SK-N-SH (cell line): ENCODE data around the gene RADIL. TPM values are rescaled to one million over a fixed set of nuclear protein-coding genes. Genes with fewer than 3 reads are reported as not detected.
A peak's percentile ranks its signal among the peaks of the same experiment; 100 is the strongest.

Experiments
- CTCF ChIA-PET: fragments of 300-600, 350-600 bp; formaldehyde crosslinking; extraction: SDS; loops from one replicate; lab custom pipeline; 2021; lab: Yijun Ruan, JAX
- POLR2A ChIA-PET: fragments of 350-600 bp; sonication (Branson Sonifier 250); formaldehyde crosslinking; extraction: SDS; loops from one replicate; lab custom pipeline; 2020; ENCODE audit warnings: antibody characterized with exemption, inconsistent platforms; lab: Yijun Ruan, JAX
- DNase-seq: peaks from one replicate; pipeline ENCODE4 v3.0.0; 2012
- H2AFZ ChIP-seq: fragments of 200-600 bp; sonication (generic); 2 replicates; pipeline ENCODE4 v1.8.1; 2016; ENCODE audit warnings: antibody characterized with exemption, mild to moderate bottlenecking, low read depth
- H3F3A ChIP-seq: fragments of 200-600 bp; sonication (generic); replicated peaks from 2 replicates; pipeline ENCODE3; 2016; ENCODE audit warnings: antibody characterized with exemption, mild to moderate bottlenecking; ENCODE audit not compliant: insufficient read depth
- H3K27ac ChIP-seq, 2 experiments: fragments of 200-500 bp in 1 of 2; fragments of 200-600 bp in 1 of 2; sonication (Bioruptor generic) in 1 of 2; sonication (generic), shearing (Covaris generic) in 1 of 2; 2 replicates each; pipeline versions ENCODE4 v1.5.1 to v1.6.1; 2014 to 2016; ENCODE audit warnings: low read depth in 2 of 2, inconsistent platforms in 1 of 2, low read length in 1 of 2, mild to moderate bottlenecking in 1 of 2, mixed read lengths in 1 of 2
- H3K27me3 ChIP-seq: fragments of 200-600 bp; sonication (generic), shearing (Covaris generic); 2 replicates; pipeline ENCODE4 v1.6.1; 2016; ENCODE audit warnings: mixed run types; ENCODE audit not compliant: insufficient read depth
- H3K36me3 ChIP-seq, 2 experiments: fragments of 200-500 bp in 1 of 2; fragments of 200-600 bp in 1 of 2; sonication (Bioruptor generic) in 1 of 2; sonication (generic) in 1 of 2; replicated peaks in 1 of 2; 2 replicates each; pipeline versions ENCODE3 to v1.5.1; 2014 to 2016; ENCODE audit warnings: low read length in 1 of 2, mild to moderate bottlenecking in 1 of 2; ENCODE audit not compliant: insufficient read depth in 2 of 2, control insufficient read depth in 1 of 2
- H3K4me1 ChIP-seq, 2 experiments: fragments of 200-500 bp in 1 of 2; fragments of 200-600 bp in 1 of 2; sonication (Bioruptor generic) in 1 of 2; sonication (generic), shearing (Covaris generic) in 1 of 2; 2 replicates each; pipeline versions ENCODE4 v1.5.1 to v1.6.1; 2014 to 2016; ENCODE audit warnings: low read depth in 1 of 2, low read length in 1 of 2, mixed run types in 1 of 2; ENCODE audit not compliant: insufficient read depth in 2 of 2, control insufficient read depth in 1 of 2
- H3K4me2 ChIP-seq: fragments of 200-600 bp; sonication (generic), shearing (Covaris generic); 2 replicates; pipeline ENCODE4 v1.6.1; 2017; ENCODE audit warnings: mixed run types
- H3K4me3 ChIP-seq, 2 experiments: fragments of 200-500 bp in 1 of 2; fragments of 200-600 bp in 1 of 2; sonication (Bioruptor generic) in 1 of 2; sonication (generic), shearing (Covaris generic) in 1 of 2; 2 replicates each; pipeline versions ENCODE4 v1.5.1 to v1.8.1; 2014 to 2016; ENCODE audit warnings: low read depth in 2 of 2, inconsistent platforms in 1 of 2, low read length in 1 of 2, mild to moderate bottlenecking in 1 of 2, mixed read lengths in 1 of 2, moderate library complexity in 1 of 2
- H3K79me2 ChIP-seq: fragments of 200-600 bp; sonication (generic); 2 replicates; pipeline ENCODE4 v1.8.1; 2017; ENCODE audit warnings: mild to moderate bottlenecking; ENCODE audit not compliant: insufficient read depth
- H3K9ac ChIP-seq: fragments of 200-600 bp; sonication (generic); 2 replicates; pipeline ENCODE4 v1.6.1; 2017; ENCODE audit warnings: mixed run types
- H3K9me2 ChIP-seq: fragments of 200-600 bp; sonication (generic); 2 replicates; pipeline ENCODE4 v1.6.1; 2017; ENCODE audit warnings: mixed run types
- H3K9me3 ChIP-seq: fragments of 200-600 bp; sonication (generic); 2 replicates; pipeline ENCODE4 v1.6.1; 2017; ENCODE audit warnings: mixed run types, mild to moderate bottlenecking, moderate library complexity
- H4K20me1 ChIP-seq: fragments of 200-600 bp; sonication (generic); 2 replicates; pipeline ENCODE4 v1.6.1; 2017; ENCODE audit warnings: mild to moderate bottlenecking, mixed run types; ENCODE audit not compliant: insufficient read depth
- ELF1 ChIP-seq: IDR thresholded peaks from 2 replicates; pipeline ENCODE4 v1.4.0; 2012
- FOSL2 ChIP-seq: IDR thresholded peaks from 2 replicates; pipeline ENCODE4 v1.4.0; 2012; ENCODE audit warnings: low read depth, mild to moderate bottlenecking, moderate library complexity, borderline replicate concordance
- FOXM1 ChIP-seq: IDR thresholded peaks from 2 replicates; pipeline ENCODE4 v1.4.0; 2012; ENCODE audit warnings: low read depth, mild to moderate bottlenecking
- GABPA ChIP-seq: IDR thresholded peaks from 2 replicates; pipeline ENCODE4 v1.4.0; 2012; ENCODE audit warnings: low read depth, mild to moderate bottlenecking
- GATA2 ChIP-seq: sonication (generic); formaldehyde crosslinking; IDR thresholded peaks from 2 replicates; pipeline ENCODE4 v1.5.0; 2020; ENCODE audit warnings: mild to moderate bottlenecking, missing genetic modification reagents
- IRF3 ChIP-seq: fragments of 150-350 bp; IDR thresholded peaks from 2 replicates; pipeline ENCODE4 v1.6.1; 2016; ENCODE audit warnings: mild to moderate bottlenecking, low read depth, low read length
- MAX ChIP-seq: IDR thresholded peaks from 2 replicates; pipeline ENCODE4 v1.4.0; 2012; ENCODE audit warnings: low read depth
- MEF2A ChIP-seq: IDR thresholded peaks from 2 replicates; pipeline ENCODE4 v1.4.0; 2012; ENCODE audit warnings: low read depth, borderline replicate concordance
- MXI1 ChIP-seq: IDR thresholded peaks from 2 replicates; pipeline ENCODE4 v1.6.1; 2012; ENCODE audit warnings: mild to moderate bottlenecking, low read depth, low read length, improper control_type of control experiment
- NFIC ChIP-seq: IDR thresholded peaks from 2 replicates; pipeline ENCODE4 v1.4.0; 2012; ENCODE audit warnings: borderline replicate concordance
- NRF1 ChIP-seq: IDR thresholded peaks from 2 replicates; pipeline ENCODE4 v1.6.1; 2012; ENCODE audit warnings: low read depth, mild to moderate bottlenecking, low read length
- POLR2AphosphoS5 ChIP-seq: IDR thresholded peaks from 2 replicates; pipeline ENCODE4 v1.6.1; 2012; ENCODE audit warnings: low read depth, low read length
- RAD21 ChIP-seq: IDR thresholded peaks from 2 replicates; pipeline ENCODE4 v1.6.1; 2012; ENCODE audit warnings: mild to moderate bottlenecking, low read length
- REST ChIP-seq: IDR thresholded peaks from 2 replicates; pipeline ENCODE4 v1.6.1; 2012; ENCODE audit warnings: mild to moderate bottlenecking, low read depth, low read length, moderate library complexity
- SIN3A ChIP-seq: IDR thresholded peaks from 2 replicates; pipeline ENCODE4 v1.6.1; 2012; ENCODE audit warnings: low read depth, mild to moderate bottlenecking, low read length, moderate library complexity, borderline replicate concordance
- TAF1 ChIP-seq: IDR thresholded peaks from 2 replicates; pipeline ENCODE4 v1.6.1; 2012; ENCODE audit warnings: low read depth, mild to moderate bottlenecking, low read length, moderate library complexity, borderline replicate concordance
- TCF12 ChIP-seq: IDR thresholded peaks from 2 replicates; pipeline ENCODE4 v1.4.0; 2012
- USF1 ChIP-seq: IDR thresholded peaks from 2 replicates; pipeline ENCODE4 v1.4.0; 2012; ENCODE audit warnings: low read depth, borderline replicate concordance
- ZBTB33 ChIP-seq: IDR thresholded peaks from 2 replicates; pipeline ENCODE4 v1.4.0; 2012; ENCODE audit warnings: low read depth, borderline replicate concordance
- WGBS: methylation state at CpG from one replicate; pipeline ENCODE4 v1.1.6; 2017; ENCODE audit warnings: low lambda C conversion rate; 5-methylcytosine and 5-hydroxymethylcytosine counted together
- polyA plus RNA-seq, 3 experiments: library from polyadenylated mRNA; depleted of rRNA; stranded (reverse); fragments of >200 nt; gene quantifications; 2 replicates each; pipeline ENCODE4 v1.2.3, GENCODE V29; 2012

The RADIL gene
- polyA plus RNA-seq, 1 of the 3 experiments (the other 2 are of a cell fraction), result 4.3 TPM

- H3K27ac ChIP-seq, result peak overlapping the region; percentile 89 to 97
- peak overlapping the region; percentile 93 for H3K4me2 ChIP-seq
- ChIA-PET CTCF (interaction anchor here (0.6 to 21.4 kb wide), 49 partner anchors 9 to 1076 kb away, joined by 3 to 645 read pairs (median 5); partner anchors contain the start of genes AP5Z1 and PAPOLB), POLR2A (interaction anchor here (1.1 to 2.5 kb wide), 11 partner anchors 10 to 294 kb away, joined by 3 to 30 read pairs (median 8); partner anchors contain the start of gene AP5Z1)
- no peak for TF ChIP-seq NFIC
- no peak for TF ChIP-seq TAF1
- TF ChIP-seq MXI1, result no peak
- TF ChIP-seq POLR2AphosphoS5, result no peak
- TF ChIP-seq FOXM1, result no peak
- no peak for TF ChIP-seq MAX
- no peak for TF ChIP-seq SIN3A
- TF ChIP-seq GABPA, result no peak
- no peak for DNase-seq
- no peaks in the 10 kb centered on the region for H3K27me3 ChIP-seq
- no peaks in the 10 kb centered on the region for H3K9me3 ChIP-seq
- H2AFZ ChIP-seq, result peak overlapping the region; percentile 92
- no peaks in the 10 kb centered on the region for H3K9me2 ChIP-seq
- peaks cover 5 to 32% of the 10 kb centered on the region in 2 experiments; a peak in 1 of 4 replicates for H3K4me1 ChIP-seq
- no peaks in the 10 kb centered on the region for H3K36me3 ChIP-seq
- H4K20me1 ChIP-seq, result no peaks in the 10 kb centered on the region
- WGBS, result 3% methylated on average over 22 of the region's 36 CpGs
- peak overlapping the region; percentile 69 for H3K9ac ChIP-seq
- H3F3A ChIP-seq, result peaks cover 14% of the 10 kb centered on the region
- peak overlapping the region; percentile 70 to 75 for H3K4me3 ChIP-seq
- peaks cover 5% of the 10 kb centered on the region; the same call in 1 of the 2 replicates for H3K79me2 ChIP-seq
Measured at GRCh38 chr7:4883033-4883371, 514 bp downstream of the RADIL start.

- peaks cover 14% of the 10 kb centered on the region for H3F3A ChIP-seq
- peaks cover 5 to 32% of the 10 kb centered on the region in 2 experiments; a peak in 1 of 4 replicates for H3K4me1 ChIP-seq
- H4K20me1 ChIP-seq, result no peaks in the 10 kb centered on the region
- peaks cover 5% of the 10 kb centered on the region; the same call in 1 of the 2 replicates for H3K79me2 ChIP-seq
- ChIA-PET POLR2A (interaction anchor here (0.6 to 2.5 kb wide), 15 partner anchors 9 to 295 kb away, joined by 3 to 30 read pairs (median 7); partner anchors contain the start of gene AP5Z1), CTCF (interaction anchor here (0.7 to 21.4 kb wide), 33 partner anchors 10 to 597 kb away, joined by 3 to 645 read pairs (median 9); partner anchors contain the start of genes AP5Z1 and PAPOLB)
- H3K4me3 ChIP-seq, result peak overlapping the region; percentile 70 to 75
- peak overlapping the region; percentile 89 to 97 for H3K27ac ChIP-seq
- peak overlapping the region; percentile 92 for H2AFZ ChIP-seq
- WGBS, result 13% methylated on average over 34 of the region's 35 CpGs
- no peaks in the 10 kb centered on the region for H3K9me2 ChIP-seq
- peak; percentile 88 for DNase-seq
- H3K4me2 ChIP-seq, result peak overlapping the region; percentile 93
- peaks cover 0 to 3% of the 10 kb centered on the region in 2 experiments for H3K36me3 ChIP-seq
- peak overlapping the region; percentile 69 for H3K9ac ChIP-seq
- H3K9me3 ChIP-seq, result no peaks in the 10 kb centered on the region
- H3K27me3 ChIP-seq, result no peaks in the 10 kb centered on the region
- TF ChIP-seq RAD21, result no peak
- peak; percentile 70 for TF ChIP-seq TCF12
- no peak for TF ChIP-seq REST
- TF ChIP-seq NRF1, result no peak
- no peak for TF ChIP-seq ZBTB33
- TF ChIP-seq FOSL2, result no peak
- TF ChIP-seq GATA2 (CRISPR knock-in tag), result peak; percentile 44
- TF ChIP-seq USF1, result no peak
- peak; percentile 34 for TF ChIP-seq POLR2AphosphoS5
- no peak for TF ChIP-seq GABPA
- no peak for TF ChIP-seq MEF2A
- TF ChIP-seq IRF3, result no peak
- no peak for TF ChIP-seq ELF1
Measured at GRCh38 chr7:4882169-4883032, 1.1 kb downstream of the RADIL start.
